ENCODE results near the gene KLHDC7B.
A peak's percentile ranks its signal among the peaks of the same experiment; 100 is the strongest.

KLHDC7B gene

GRCh38 chr22:50526108-50526833 lies 19.4 kb upstream of the KLHDC7B start:
- no peak for DNase-seq (ENCODE audit: extremely low read depth, low read depth)
- H3K4me3 ChIP-seq (replicated peaks; ENCODE audit: low read depth, low read length), result peak overlapping the region; percentile 78
- peak; percentile 29 for TF ChIP-seq CTCF (IDR thresholded peaks at IDR 0.05; ENCODE audit: low read depth, low read length, missing control alignments)

GRCh38 chr22:50526834-50527801 lies 18.6 kb upstream of the KLHDC7B start:
- TF ChIP-seq CTCF (IDR thresholded peaks at IDR 0.05; ENCODE audit: low read depth, low read length, missing control alignments), result no peak
- peak overlapping the region; percentile 78 for H3K4me3 ChIP-seq (replicated peaks; ENCODE audit: low read depth, low read length)
- no peak for DNase-seq (ENCODE audit: extremely low read depth, low read depth)

GRCh38 chr22:50527921-50528681 lies 17.6 kb upstream of the KLHDC7B start:
- DNase-seq (ENCODE audit: extremely low read depth, low read depth), result no peak
- no peak overlapping the region for H3K4me3 ChIP-seq (replicated peaks; ENCODE audit: low read depth, low read length)
- no peak for TF ChIP-seq CTCF (IDR thresholded peaks at IDR 0.05; ENCODE audit: low read depth, low read length, missing control alignments)

GRCh38 chr22:50528682-50529415 lies 16.9 kb upstream of the KLHDC7B start:
- no peak for DNase-seq (ENCODE audit: extremely low read depth, low read depth)
- TF ChIP-seq CTCF (IDR thresholded peaks at IDR 0.05; ENCODE audit: low read depth, low read length, missing control alignments), result no peak
- peak overlapping the region; percentile 43 for H3K4me3 ChIP-seq (replicated peaks; ENCODE audit: low read depth, low read length)

GRCh38 chr22:50529416-50529896 lies 16.2 kb upstream of the KLHDC7B start:
- DNase-seq (ENCODE audit: extremely low read depth, low read depth), result no peak
- TF ChIP-seq CTCF (IDR thresholded peaks at IDR 0.05; ENCODE audit: low read depth, low read length, missing control alignments), result no peak
- peak overlapping the region; percentile 43 for H3K4me3 ChIP-seq (replicated peaks; ENCODE audit: low read depth, low read length)
